LNCAP (cell line): ENCODE data around the gene GLT6D1.

Experiments
- TF ChIP-seq, protein P1 (sequence below): fragments of 450-650 bp; IDR thresholded peaks from 2 replicates; pipeline ENCODE4 v1.5.1; 2017; ENCODE audit warnings: mild to moderate bottlenecking

The GLT6D1 gene

DNA sequence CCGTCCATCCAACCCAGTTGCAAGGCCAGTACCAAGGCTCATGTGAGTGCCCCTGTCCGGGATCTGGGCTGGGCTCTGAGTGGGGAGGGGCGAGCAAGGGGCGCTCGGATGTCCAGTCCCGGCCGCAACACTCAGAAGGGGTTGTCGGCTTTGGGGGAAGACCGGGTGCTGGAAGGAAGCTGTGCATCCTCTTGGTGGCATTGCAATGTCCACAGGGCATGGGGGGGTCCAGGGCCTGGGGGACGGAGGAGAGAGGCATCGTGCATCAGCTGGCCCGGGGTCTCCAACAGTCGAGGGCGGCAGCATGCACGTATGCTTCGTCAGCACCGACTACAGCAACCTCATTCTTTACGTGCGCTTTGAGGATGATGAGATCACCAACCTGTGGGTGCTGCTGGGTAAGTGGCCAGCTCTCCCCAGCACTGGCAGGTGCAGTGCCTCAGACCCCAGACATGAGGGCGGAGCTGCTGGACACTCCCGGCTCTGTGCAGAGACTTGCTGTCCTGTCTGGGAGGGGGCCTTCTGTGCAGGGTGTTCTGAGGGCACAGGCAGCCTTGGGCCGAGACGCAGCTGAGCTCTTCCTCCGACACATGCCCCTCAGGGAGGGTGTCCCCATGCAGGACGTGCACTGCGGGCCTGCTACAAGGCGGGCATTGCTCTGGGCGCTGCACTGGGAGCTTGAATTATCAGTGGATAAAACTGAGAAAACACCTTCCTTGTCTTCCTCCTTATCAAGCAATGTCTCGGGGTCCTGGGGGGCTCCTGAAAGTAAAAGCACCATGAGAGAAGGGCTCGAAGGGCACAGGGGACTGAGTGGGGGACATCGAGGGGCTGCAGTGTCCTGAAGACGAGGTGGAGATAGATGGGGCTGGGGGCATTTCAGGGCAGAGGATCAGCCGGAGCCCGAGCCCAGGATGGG, 22.5 kb downstream of the GLT6D1 start:
- TF ChIP-seq, protein P1, sequence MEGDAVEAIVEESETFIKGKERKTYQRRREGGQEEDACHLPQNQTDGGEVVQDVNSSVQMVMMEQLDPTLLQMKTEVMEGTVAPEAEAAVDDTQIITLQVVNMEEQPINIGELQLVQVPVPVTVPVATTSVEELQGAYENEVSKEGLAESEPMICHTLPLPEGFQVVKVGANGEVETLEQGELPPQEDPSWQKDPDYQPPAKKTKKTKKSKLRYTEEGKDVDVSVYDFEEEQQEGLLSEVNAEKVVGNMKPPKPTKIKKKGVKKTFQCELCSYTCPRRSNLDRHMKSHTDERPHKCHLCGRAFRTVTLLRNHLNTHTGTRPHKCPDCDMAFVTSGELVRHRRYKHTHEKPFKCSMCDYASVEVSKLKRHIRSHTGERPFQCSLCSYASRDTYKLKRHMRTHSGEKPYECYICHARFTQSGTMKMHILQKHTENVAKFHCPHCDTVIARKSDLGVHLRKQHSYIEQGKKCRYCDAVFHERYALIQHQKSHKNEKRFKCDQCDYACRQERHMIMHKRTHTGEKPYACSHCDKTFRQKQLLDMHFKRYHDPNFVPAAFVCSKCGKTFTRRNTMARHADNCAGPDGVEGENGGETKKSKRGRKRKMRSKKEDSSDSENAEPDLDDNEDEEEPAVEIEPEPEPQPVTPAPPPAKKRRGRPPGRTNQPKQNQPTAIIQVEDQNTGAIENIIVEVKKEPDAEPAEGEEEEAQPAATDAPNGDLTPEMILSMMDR: no peak

DNA sequence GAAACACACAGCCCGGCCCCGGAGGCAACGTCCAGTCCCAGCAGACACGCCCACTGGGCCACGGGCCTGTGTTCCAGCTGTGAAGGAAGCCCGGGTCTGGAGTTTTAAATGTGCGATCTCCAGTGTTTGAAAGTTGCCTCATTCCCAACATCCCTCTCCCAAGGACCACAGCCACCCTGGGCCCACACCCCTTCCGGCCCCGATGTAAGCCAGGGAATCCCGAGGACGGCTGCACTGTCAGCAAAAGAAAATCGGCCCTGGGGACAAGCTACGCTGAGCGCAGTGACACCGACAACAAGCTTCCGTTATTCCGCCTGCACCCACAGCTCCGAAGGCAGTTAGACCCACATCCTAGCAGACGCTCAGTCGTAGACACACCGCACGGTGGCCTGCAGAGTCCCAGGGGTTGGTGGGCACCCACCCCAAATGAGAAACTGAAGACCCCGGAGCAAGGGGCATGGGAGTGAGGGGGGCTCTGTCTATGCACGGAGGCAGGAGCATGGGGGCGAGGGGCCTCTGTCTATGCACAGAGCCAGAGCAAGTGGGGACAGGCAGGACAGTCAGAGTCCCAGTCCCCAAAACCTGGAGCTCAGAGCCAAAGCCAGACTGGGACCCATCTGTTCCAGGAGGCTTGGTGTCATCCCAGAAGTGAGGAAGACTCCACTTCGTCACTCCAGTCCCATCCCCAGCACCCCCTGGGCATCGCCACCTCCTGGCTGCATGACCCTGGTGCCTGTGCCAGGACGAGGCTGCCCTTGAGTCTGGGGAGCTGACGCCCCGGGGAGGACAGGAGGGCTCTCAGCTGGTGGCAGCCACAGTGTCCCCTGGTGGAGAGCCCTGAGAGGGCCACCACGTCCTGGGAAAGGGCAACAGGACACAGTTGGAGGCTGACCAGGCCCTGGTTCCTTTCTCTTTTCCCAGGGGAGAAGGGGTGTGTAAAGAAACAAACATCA, 23.4 kb downstream of the GLT6D1 start:
- TF ChIP-seq, protein P1: no peak

DNA sequence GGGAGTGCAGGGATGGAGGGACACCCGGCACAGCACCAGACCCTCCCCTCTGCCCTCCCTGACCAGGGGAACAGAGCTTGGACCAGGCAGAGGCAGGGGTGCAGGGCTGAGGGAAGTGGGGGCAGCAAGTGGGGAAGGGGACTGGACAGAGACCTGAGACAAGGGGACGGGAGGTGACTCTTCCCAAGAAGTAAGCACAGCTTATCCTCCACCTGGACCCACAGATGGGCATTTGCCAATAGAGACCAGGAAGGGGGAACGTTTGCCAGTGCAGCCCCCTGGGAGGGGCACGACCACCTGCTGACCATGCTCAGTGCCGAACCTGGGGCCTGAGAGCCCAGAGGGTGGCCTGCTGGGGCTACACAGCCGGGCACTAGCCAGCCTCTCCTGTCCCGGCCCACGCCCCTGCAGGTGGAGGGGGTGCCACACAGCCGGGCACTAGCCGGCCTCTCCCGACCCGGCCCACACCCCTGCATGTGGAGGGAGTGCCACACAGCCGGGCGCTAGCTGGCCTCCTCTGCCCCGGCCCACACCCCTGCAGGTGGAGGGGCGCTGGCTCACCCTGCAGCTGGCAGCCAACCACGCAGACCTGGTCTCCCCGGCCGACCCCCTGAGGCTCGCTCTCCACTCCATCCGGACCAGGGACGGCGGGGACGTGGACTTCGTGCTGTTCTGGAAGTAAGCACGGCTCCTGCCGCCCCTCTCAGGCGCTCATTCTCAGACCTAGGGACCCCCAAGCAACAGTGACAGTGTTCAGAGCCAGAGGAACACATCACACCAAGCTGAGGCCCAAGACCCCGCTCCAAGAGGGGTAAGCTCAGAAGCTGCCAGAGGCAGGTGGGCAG, 24.3 kb downstream of the GLT6D1 start:
- TF ChIP-seq, protein P1: no peak

DNA sequence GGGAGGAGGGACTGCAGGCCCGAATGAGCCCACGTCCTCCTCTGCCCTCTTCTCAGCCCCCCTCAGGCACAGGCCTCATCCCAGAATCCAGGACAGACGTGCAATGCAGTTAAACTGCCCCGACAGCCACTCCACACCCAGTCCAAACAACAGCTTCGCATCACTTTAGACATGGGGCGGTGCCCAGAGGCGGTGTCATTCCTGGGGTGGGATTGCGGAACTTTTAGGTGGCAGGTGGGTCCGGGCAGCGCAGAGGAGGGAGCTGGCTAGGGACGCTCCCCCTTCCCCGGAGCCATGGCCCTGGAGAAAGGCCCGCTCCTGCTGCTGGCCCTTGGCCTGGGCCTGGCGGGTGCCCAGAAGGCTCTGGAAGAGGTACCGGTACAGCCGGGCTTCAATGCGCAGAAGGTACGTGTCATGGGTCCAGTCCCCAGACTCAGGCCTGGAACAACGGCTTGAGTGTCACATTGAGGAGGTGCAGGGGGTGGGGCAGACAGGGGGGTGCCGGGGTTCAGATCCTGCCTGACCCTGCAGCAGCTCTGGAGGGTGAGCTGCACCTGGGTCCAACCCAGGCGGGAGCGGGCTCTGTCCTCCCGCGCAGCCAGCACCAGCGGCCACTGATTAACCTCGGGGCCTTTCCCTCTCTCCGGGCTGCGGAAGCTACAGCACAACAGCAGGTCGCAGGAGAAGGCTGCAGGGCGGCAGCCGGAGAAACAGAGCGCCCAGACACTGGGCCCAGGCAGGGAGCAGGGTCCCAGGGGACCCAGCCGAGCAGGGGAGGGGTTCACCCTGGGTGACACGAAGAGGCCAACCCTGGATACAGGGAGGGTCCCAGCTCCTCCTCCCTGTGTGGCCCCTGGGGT, 25.2 kb downstream of the GLT6D1 start:
- TF ChIP-seq, protein P1: no peak

DNA sequence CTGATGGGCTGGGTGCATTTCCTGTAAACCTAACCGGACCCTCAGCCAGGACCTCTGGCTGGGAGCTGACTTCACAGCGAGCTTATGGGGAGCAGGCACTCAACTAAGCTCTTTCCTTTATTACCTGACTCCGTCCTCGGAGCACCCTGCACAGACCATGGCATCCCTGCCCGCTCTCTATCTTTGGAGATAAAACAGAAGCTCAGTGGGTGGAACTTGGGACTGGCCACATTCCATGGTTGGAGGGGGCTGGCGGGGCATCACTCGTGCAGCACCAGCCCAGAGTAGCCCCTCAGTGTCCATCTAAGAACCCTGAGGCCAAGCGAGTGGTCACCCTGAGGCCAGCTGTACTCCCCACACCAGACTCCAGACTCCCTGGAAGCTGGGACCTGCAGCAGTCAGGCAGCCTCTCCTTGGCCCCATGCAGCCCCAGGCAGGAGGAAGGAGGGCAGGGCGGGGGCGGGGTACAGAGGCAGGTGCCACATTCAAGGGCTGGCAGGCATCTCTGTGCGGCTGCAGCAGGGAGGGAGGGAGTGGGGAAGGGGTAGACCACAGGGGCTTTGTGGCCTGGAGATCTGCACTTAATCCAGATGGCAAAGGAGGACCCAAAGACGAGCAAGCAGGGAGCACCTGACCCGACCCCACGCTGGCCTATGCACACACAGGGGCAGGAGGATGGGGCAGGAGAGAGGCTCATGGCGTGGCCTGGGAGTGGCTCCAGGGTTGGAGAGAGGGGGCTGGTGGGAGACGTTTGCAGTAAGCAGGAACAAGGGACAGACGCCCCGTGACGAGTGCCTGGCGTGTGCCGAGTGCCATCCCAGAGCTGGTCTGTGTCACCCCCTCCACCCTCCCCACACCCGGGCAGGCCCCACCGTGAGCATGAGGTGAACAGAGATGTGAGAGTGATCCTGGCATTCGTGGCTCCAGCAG, 26.1 kb downstream of the GLT6D1 start:
- TF ChIP-seq, protein P1: no peak

DNA sequence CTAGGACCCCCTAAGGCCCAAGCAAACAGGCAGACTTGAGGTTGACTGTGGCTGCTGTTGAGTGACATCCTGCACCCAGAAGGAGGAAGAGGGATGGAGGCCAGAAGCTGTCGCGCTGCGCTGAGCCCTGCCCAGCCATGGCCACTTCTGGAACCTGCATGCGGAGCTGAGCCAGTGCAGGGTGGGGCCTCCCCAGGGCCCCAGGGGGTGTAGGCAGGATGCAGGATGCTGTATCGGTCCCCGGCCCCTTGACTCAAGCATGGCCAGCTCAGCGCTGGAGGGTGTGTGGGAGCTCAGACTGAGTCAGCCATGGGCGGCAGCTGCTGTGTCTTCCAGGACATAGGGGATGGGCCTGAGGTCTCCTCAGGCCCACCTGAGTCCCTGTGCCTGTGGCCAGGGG, 26.9 kb downstream of the GLT6D1 start:
- TF ChIP-seq, protein P1: no peak
